Measurements from ENCODE around the gene LRRFIP2. TPM values are rescaled to one million over a fixed set of nuclear protein-coding genes. Genes with fewer than 3 reads are reported as not detected.

LRRFIP2 gene
- total RNA-seq, 6 donors from 2014 or later, result 45.9 to 106 (median 78.8) TPM

DNA sequence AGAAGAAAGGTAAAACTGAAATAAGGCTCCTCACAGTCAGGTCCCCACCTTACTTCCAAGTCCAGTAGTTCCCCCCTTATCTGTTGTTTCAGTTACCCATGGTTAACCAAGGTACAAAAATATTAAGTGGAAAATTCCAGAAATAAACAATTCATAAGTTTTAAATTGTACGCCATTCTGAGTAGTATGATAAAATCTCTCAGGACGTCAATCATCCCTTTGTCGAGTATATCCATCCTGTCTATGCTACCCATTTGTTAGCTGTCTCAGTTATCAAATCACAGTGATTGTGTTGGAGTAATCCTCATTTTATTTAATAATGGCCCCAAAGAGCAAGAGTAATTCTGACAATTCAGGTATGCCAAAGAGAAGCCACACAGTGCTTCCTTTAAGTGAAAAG is 43.9 kb downstream of the LRRFIP2 start:
- H3K27ac ChIP-seq, result no peak overlapping the region
- 75 to 82% methylated on average over 3 of the region's 3 CpGs for WGBS, 2 donors
- DNase-seq (no peak), ATAC-seq (ENCODE audit: low FRiP score in 2 of 2) (no peak)
- no peak overlapping the region for H3K4me3 ChIP-seq
- peaks cover 0 to 5% (median 0%) of the 10 kb centered on the region in 4 donors for H3K36me3 ChIP-seq
- no peaks in the 10 kb centered on the region for H3K9me3 ChIP-seq
- TF ChIP-seq POLR2A (IDR thresholded peaks at IDR 0.05) (no peak), EP300 (IDR thresholded peaks at IDR 0.05) (no peak)
- H3K4me1 ChIP-seq, result peaks cover 18 to 43% (median 30%) of the 10 kb centered on the region in 4 donors
- H3K27me3 ChIP-seq, result no peaks in the 10 kb centered on the region

DNA sequence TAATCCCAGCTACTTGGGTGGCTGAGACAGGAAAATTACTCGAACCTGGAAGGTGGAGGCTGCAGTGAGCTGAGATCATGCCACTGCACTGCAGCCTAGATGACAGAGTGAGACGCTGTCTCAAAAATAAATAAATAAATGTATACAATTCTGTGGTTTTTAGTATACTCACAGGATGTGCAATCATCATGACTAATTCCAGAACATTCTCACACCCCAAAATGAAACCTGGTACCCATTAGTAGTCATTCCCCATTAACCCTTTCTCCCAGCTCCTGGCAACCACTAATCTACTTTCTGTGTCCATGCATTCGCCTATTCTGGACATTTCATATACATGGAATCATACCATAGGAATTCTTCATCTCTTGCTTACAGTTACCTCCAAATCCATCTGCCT is 44.5 kb downstream of the LRRFIP2 start:
- no peak for TF ChIP-seq POLR2A (IDR thresholded peaks at IDR 0.05)
- no peak for TF ChIP-seq POLR2AphosphoS5 (IDR thresholded peaks at IDR 0.05)
- TF ChIP-seq, protein P1, sequence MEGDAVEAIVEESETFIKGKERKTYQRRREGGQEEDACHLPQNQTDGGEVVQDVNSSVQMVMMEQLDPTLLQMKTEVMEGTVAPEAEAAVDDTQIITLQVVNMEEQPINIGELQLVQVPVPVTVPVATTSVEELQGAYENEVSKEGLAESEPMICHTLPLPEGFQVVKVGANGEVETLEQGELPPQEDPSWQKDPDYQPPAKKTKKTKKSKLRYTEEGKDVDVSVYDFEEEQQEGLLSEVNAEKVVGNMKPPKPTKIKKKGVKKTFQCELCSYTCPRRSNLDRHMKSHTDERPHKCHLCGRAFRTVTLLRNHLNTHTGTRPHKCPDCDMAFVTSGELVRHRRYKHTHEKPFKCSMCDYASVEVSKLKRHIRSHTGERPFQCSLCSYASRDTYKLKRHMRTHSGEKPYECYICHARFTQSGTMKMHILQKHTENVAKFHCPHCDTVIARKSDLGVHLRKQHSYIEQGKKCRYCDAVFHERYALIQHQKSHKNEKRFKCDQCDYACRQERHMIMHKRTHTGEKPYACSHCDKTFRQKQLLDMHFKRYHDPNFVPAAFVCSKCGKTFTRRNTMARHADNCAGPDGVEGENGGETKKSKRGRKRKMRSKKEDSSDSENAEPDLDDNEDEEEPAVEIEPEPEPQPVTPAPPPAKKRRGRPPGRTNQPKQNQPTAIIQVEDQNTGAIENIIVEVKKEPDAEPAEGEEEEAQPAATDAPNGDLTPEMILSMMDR (IDR thresholded peaks at IDR 0.05), result no peak
- TF ChIP-seq EP300 (IDR thresholded peaks at IDR 0.05), result no peak
- Histone ChIP-seq H3K27ac (no peak overlapping the region), H3K36me3 (peaks cover 0 to 5% (median 0%) of the 10 kb centered on the region in 4 donors), H3K4me3 (no peak overlapping the region), H3K9me3 (no peaks in the 10 kb centered on the region), H3K4me1 (peaks cover 22 to 45% (median 32%) of the 10 kb centered on the region in 4 donors), H3K27me3 (no peaks in the 10 kb centered on the region)
- no peak for DNase-seq
- no peak for ATAC-seq (ENCODE audit: low FRiP score in 2 of 2)
- 83 to 92% methylated on average over 3 of the region's 3 CpGs for WGBS, 2 donors

DNA sequence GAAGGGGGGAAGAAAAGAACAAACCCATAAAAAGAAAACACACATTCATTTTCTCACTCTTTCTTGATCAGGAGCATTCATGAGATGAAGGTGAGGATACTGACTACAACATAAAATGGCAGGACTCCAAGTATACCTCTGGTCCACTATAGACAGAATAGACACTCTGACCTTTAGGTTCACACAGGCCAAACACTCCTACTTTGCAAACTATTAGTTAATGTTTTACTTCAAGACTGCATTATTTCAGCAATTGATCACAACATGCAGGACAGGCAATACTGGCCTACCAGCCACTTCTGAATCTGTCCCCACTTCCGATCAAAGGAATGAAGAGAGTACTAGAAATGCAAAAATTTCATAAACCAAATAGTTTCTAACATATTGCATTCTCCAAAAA is 47.0 kb downstream of the LRRFIP2 start:
- Histone ChIP-seq H3K36me3 (peaks cover 0 to 5% (median 0%) of the 10 kb centered on the region in 4 donors), H3K27ac (no peak overlapping the region), H3K9me3 (no peaks in the 10 kb centered on the region), H3K4me1 (peaks cover 22 to 48% (median 32%) of the 10 kb centered on the region in 4 donors), H3K4me3 (no peak overlapping the region), H3K27me3 (no peaks in the 10 kb centered on the region)
- ATAC-seq (ENCODE audit: low FRiP score in 2 of 2) (no peak), DNase-seq (no peak)
- TF ChIP-seq POLR2A (IDR thresholded peaks at IDR 0.05) (no peak), POLR2AphosphoS5 (IDR thresholded peaks at IDR 0.05) (no peak), EP300 (IDR thresholded peaks at IDR 0.05) (no peak)
- TF ChIP-seq, protein P1 (IDR thresholded peaks at IDR 0.05), result no peak
- 88 to 91% methylated on average over 1 of the region's 1 CpG for WGBS, 2 donors

DNA sequence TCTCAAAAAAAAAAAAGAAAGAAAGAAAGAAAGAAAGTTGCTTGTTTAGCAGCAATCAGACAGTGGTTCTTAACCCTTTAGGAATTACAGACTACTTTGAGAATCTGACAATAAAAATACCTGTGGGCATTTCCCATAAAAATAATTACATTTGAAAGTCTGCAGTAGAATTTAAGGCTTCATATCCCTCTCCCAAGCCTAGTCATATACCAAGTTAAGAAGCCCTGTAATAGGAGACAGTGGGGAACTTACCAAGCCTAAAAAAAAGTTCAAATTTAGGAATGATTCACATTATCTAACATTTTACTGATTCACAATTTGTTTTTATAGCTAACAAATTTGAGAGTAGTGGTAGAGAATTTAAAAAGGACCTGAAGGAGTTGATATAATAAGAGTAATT is 47.5 kb downstream of the LRRFIP2 start:
- Histone ChIP-seq H3K27ac (no peak overlapping the region), H3K9me3 (no peaks in the 10 kb centered on the region), H3K4me1 (peaks cover 17 to 43% (median 28%) of the 10 kb centered on the region in 4 donors), H3K36me3 (peaks cover 0 to 9% (median 0%) of the 10 kb centered on the region in 4 donors), H3K27me3 (no peaks in the 10 kb centered on the region), H3K4me3 (no peak overlapping the region)
- ATAC-seq (ENCODE audit: low FRiP score in 2 of 2), result no peak
- no peak for TF ChIP-seq POLR2A (IDR thresholded peaks at IDR 0.05)
- TF ChIP-seq EP300 (IDR thresholded peaks at IDR 0.05), result no peak
- TF ChIP-seq POLR2AphosphoS5 (IDR thresholded peaks at IDR 0.05), result no peak
- TF ChIP-seq, protein P1 (IDR thresholded peaks at IDR 0.05), result no peak
- no peak for DNase-seq

DNA sequence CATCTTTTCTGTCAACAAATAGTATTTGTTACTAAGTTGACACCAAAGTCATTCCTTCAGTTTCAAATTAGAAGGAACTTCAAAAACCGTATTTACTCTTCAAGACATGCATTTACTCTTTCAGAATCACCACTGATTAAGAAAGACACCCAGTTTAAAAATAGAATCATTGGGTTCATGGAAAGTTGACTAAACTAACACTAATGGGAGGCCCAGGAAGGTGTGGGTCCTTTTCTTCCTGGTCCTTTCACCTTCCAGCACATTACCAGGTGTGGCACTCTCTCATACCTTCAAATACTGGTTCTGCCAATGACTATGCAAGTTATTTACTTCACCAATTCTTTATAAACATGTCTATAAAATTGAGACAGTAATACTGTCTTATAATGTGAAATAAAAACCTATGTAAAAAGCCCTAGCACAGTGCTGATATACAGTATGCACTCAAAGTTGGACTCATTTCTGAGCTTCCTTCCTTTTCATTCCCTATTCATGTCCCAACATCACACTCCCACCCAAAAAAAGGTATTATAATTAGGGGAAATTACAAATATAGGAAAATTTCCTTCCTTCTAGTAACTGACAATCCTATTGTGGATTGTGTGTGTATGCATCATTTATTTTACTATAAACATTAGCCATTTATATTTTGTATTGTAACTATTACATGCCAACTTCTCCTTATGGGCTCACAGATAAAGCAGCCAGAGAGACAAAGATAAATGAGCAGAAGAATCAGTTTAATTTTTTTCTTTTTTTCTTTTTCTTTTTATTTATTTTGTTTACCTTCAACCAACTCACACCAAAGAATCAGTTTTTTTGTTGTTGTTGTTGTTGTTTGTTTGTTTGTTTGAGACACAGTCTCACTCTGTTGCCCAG is 48.9 kb downstream of the LRRFIP2 start:
- WGBS, 2 donors, result 39 to 53% methylated on average over 1 of the region's 1 CpG
- H3K4me3 ChIP-seq, result no peak overlapping the region
- peaks cover 0 to 9% (median 0%) of the 10 kb centered on the region in 4 donors for H3K36me3 ChIP-seq
- DNase-seq (no peak), ATAC-seq (ENCODE audit: low FRiP score in 2 of 2) (no peak)
- H3K4me1 ChIP-seq, result peaks cover 8 to 32% (median 17%) of the 10 kb centered on the region in 4 donors
- H3K27ac ChIP-seq, result peak overlapping the region in 2 of 4 donors; percentile 20 to 33
- no peak for TF ChIP-seq POLR2AphosphoS5 (IDR thresholded peaks at IDR 0.05)
- TF ChIP-seq POLR2A (IDR thresholded peaks at IDR 0.05), result no peak
- TF ChIP-seq, protein P1 (IDR thresholded peaks at IDR 0.05), result no peak
- TF ChIP-seq EP300 (IDR thresholded peaks at IDR 0.05), result no peak
- H3K9me3 ChIP-seq, result no peaks in the 10 kb centered on the region
- H3K27me3 ChIP-seq, result no peaks in the 10 kb centered on the region

All from upper lobe of left lung (tissue), 6 donors.